Measurements from ENCODE around the gene REXO4. TPM values are rescaled to one million over a fixed set of nuclear protein-coding genes. Genes with fewer than 3 reads are reported as not detected.
"Not testable (repeated sequence)": the region's sequence is repeated elsewhere in the genome, so short reads cannot be mapped to it uniquely, and the experiment has no call there.

Gene REXO4
- total and polyA plus RNA-seq, 2 experiments from 2014 or later = 17.2 to 19.4 TPM

GRCh38 chr9:133379153-133380086, 38.4 kb downstream of the REXO4 start:
- H3K36me3 ChIP-seq (replicated peaks; ENCODE audit: insufficient read depth, low read depth) = no peaks in the 10 kb centered on the region
- H2AFZ ChIP-seq = no peak overlapping the region
- H3K79me2 ChIP-seq = peaks cover 13% of the 10 kb centered on the region
- no peak for DNase-seq (ENCODE audit: low spot score)
- H3K4me1 ChIP-seq (ENCODE audit: insufficient read depth) = peaks cover 2% of the 10 kb centered on the region
- no peaks in the 10 kb centered on the region for H3K9me2 ChIP-seq (replicated peaks; ENCODE audit: insufficient read depth)
- H3K4me3 ChIP-seq = no peak overlapping the region
- WGBS (ENCODE audit: low lambda C conversion rate, missing lambda C conversion rate) = 91% methylated on average over 14 of the region's 14 CpGs
- TF ChIP-seq CTCF (IDR thresholded peaks at IDR 0.05; ENCODE audit: poor library complexity) = no peak
- TF ChIP-seq EZH2phosphoT487 (IDR thresholded peaks at IDR 0.05; ENCODE audit: low read depth, severe bottlenecking, unreplicated experiment) = no peak
- TF ChIP-seq EZH2 (IDR thresholded peaks at IDR 0.05; ENCODE audit: borderline replicate concordance) = no peak
- H3K27me3 ChIP-seq = no peaks in the 10 kb centered on the region
- peaks cover 7% of the 10 kb centered on the region for H4K20me1 ChIP-seq (ENCODE audit: insufficient read depth, poor library complexity, severe bottlenecking)
- no peak overlapping the region for H3K27ac ChIP-seq
- H3K9me3 ChIP-seq (ENCODE audit: low read depth) = no peaks in the 10 kb centered on the region
- H3K4me2 ChIP-seq = no peak overlapping the region

- H3K27ac ChIP-seq = no peak overlapping the region
- H3K4me3 ChIP-seq = no peak overlapping the region
- no peak overlapping the region for H2AFZ ChIP-seq
- H4K20me1 ChIP-seq (ENCODE audit: insufficient read depth, poor library complexity, severe bottlenecking) = peaks cover 16% of the 10 kb centered on the region
- TF ChIP-seq EZH2phosphoT487 (IDR thresholded peaks at IDR 0.05; ENCODE audit: low read depth, severe bottlenecking, unreplicated experiment) (no peak), CTCF (IDR thresholded peaks at IDR 0.05; ENCODE audit: poor library complexity) (no peak), EZH2 (IDR thresholded peaks at IDR 0.05; ENCODE audit: borderline replicate concordance) (no peak)
- no peak for DNase-seq (ENCODE audit: low spot score)
- 88% methylated on average over 1 of the region's 1 CpG for WGBS (ENCODE audit: low lambda C conversion rate, missing lambda C conversion rate)
- H3K4me1 ChIP-seq (ENCODE audit: insufficient read depth) = peaks cover 8% of the 10 kb centered on the region
- H3K9me3 ChIP-seq (ENCODE audit: low read depth) = no peaks in the 10 kb centered on the region
- H3K79me2 ChIP-seq = peaks cover 22% of the 10 kb centered on the region
- no peak overlapping the region for H3K4me2 ChIP-seq
- H3K9me2 ChIP-seq (replicated peaks; ENCODE audit: insufficient read depth) = no peaks in the 10 kb centered on the region
- H3K27me3 ChIP-seq = no peaks in the 10 kb centered on the region
- H3K36me3 ChIP-seq (replicated peaks; ENCODE audit: insufficient read depth, low read depth) = no peaks in the 10 kb centered on the region
These were observed 39.3 kb downstream of the REXO4 start for GRCh38 chr9:133378408-133378962.

- no peak for TF ChIP-seq EZH2 (IDR thresholded peaks at IDR 0.05; ENCODE audit: borderline replicate concordance)
- no peak for TF ChIP-seq CTCF (IDR thresholded peaks at IDR 0.05; ENCODE audit: poor library complexity)
- no peak for TF ChIP-seq EZH2phosphoT487 (IDR thresholded peaks at IDR 0.05; ENCODE audit: low read depth, severe bottlenecking, unreplicated experiment)
- whole genome bisulfite sequencing (ENCODE audit: low lambda C conversion rate, missing lambda C conversion rate) = 68% methylated on average over 6 of the region's 6 CpGs
- H3K9me3 ChIP-seq (ENCODE audit: low read depth) = no peaks in the 10 kb centered on the region
- H3K4me2 ChIP-seq = no peak overlapping the region
- no peaks in the 10 kb centered on the region for H3K36me3 ChIP-seq (replicated peaks; ENCODE audit: insufficient read depth, low read depth)
- H2AFZ ChIP-seq = no peak overlapping the region
- no peaks in the 10 kb centered on the region for H3K9me2 ChIP-seq (replicated peaks; ENCODE audit: insufficient read depth)
- peaks cover 8% of the 10 kb centered on the region for H3K4me1 ChIP-seq (ENCODE audit: insufficient read depth)
- no peak overlapping the region for H3K4me3 ChIP-seq
- peaks cover 23% of the 10 kb centered on the region for H4K20me1 ChIP-seq (ENCODE audit: insufficient read depth, poor library complexity, severe bottlenecking)
- H3K27me3 ChIP-seq = no peaks in the 10 kb centered on the region
- no peak overlapping the region for H3K27ac ChIP-seq
- no peak for DNase-seq (ENCODE audit: low spot score)
- peaks cover 29% of the 10 kb centered on the region for H3K79me2 ChIP-seq
These were observed 40.0 kb downstream of the REXO4 start for GRCh38 chr9:133377721-133378216.

GRCh38 chr9:133377280-133377679, 40.5 kb downstream of the REXO4 start:
- not testable (repeated sequence) for H3K27me3 ChIP-seq; H3K4me3 ChIP-seq; H3K9me3 ChIP-seq (ENCODE audit: low read depth); H3K27ac ChIP-seq; DNase-seq (ENCODE audit: low spot score); H3K36me3 ChIP-seq (replicated peaks; ENCODE audit: insufficient read depth, low read depth); H2AFZ ChIP-seq; H3K9me2 ChIP-seq (replicated peaks; ENCODE audit: insufficient read depth)
- 95% methylated on average over 14 of the region's 14 CpGs for WGBS (ENCODE audit: low lambda C conversion rate, missing lambda C conversion rate)
- peaks cover 34% of the 10 kb centered on the region for H3K79me2 ChIP-seq
- peaks cover 28% of the 10 kb centered on the region for H4K20me1 ChIP-seq (ENCODE audit: insufficient read depth, poor library complexity, severe bottlenecking)
- H3K4me1 ChIP-seq (ENCODE audit: insufficient read depth) = peaks cover 11% of the 10 kb centered on the region
- peak overlapping the region; percentile 92 for H3K4me2 ChIP-seq
